K562 (cell line): ENCODE results near the gene ERBB3. TPM values are rescaled to one million over a fixed set of nuclear protein-coding genes. Genes with fewer than 3 reads are reported as not detected.
"Not testable (repeated sequence)": the region's sequence is repeated elsewhere in the genome, so short reads cannot be mapped to it uniquely, and the experiment has no call there.

Experiments used
- ATAC-seq: fragments of 200-7000 bp; cut with Tn5 transposase; 3 replicates; pipeline ENCODE4 v1.9.1; 2020; ENCODE audit warnings: moderate library complexity
- BruUV-seq: library from RNA; stranded (reverse); fragments of 400-500 nt; replicated peaks from 2 replicates; lab custom pipeline; 2021; lab: Mats Ljungman, UMichigan
- CTCF ChIA-PET: fragments of 300-600 bp; formaldehyde crosslinking; extraction: SDS; loops from one replicate; lab custom pipeline; 2021; ENCODE audit warnings: low intra/inter-chr PET ratio; lab: Yijun Ruan, JAX
- POLR2A ChIA-PET: fragments of 300-600, 350-650 bp; sonication (Branson Sonifier 250); formaldehyde crosslinking; extraction: SDS; loops from one replicate; lab custom pipeline; 2021; ENCODE audit warnings: antibody characterized with exemption, inconsistent platforms; lab: Yijun Ruan, JAX
- DNase-seq, 4 experiments: peaks; one replicate each; pipeline versions ENCODE4 v3.0.0 to v3.0.0-alpha.2; 2011 to 2018; ENCODE audit warnings: low spot score in 3 of 4, mixed read lengths in 3 of 4; ENCODE audit errors: extremely low read depth in 1 of 4
- FAIRE-seq: peaks from 2 replicates; lab custom pipeline; 2011; peaks lifted over from hg19 to GRCh38; lab: Jason Lieb, UNC
- H2AFZ ChIP-seq: 2 replicates; pipeline ENCODE4 v1.6.0; 2011; ENCODE audit warnings: low read depth, low read length, control low read depth, inconsistent platforms
- H3K27ac ChIP-seq: fragments of 200-600 bp; 3 replicates; pipeline ENCODE4 v1.8.0; 2011; ENCODE audit warnings: low read depth, mild to moderate bottlenecking, control low read depth, inconsistent platforms, low read length, moderate library complexity, mixed read lengths; ENCODE audit errors: extremely low read depth
- H3K27me3 ChIP-seq, 2 experiments: fragments of 300-600 bp in 1 of 2; 2 replicates in 1 of 2; 3 replicates in 1 of 2; pipeline versions ENCODE4 v1.6.0 to v1.8.0; 2011; ENCODE audit warnings: inconsistent platforms in 2 of 2, low read length in 2 of 2, mild to moderate bottlenecking in 1 of 2, mixed read lengths in 1 of 2, moderate library complexity in 1 of 2; ENCODE audit not compliant: control insufficient read depth in 2 of 2, insufficient read depth in 2 of 2
- H3K36me3 ChIP-seq: fragments of 300-600 bp; 3 replicates; pipeline ENCODE4 v1.8.0; 2011; ENCODE audit warnings: mild to moderate bottlenecking, low read length, inconsistent platforms; ENCODE audit not compliant: control insufficient read depth, insufficient read depth
- H3K4me1 ChIP-seq, 2 experiments: fragments of 200-600 bp in 1 of 2; replicated peaks in 1 of 2; 2 replicates in 1 of 2; 3 replicates in 1 of 2; pipeline versions ENCODE4 v1.5.1 to v1.8.0; 2011; ENCODE audit warnings: inconsistent platforms in 2 of 2, low read length in 2 of 2, mild to moderate bottlenecking in 1 of 2, mixed read lengths in 1 of 2, moderate library complexity in 1 of 2; ENCODE audit not compliant: control insufficient read depth in 2 of 2, insufficient read depth in 2 of 2
- H3K4me2 ChIP-seq: 2 replicates; pipeline ENCODE4 v1.6.1; 2011; ENCODE audit warnings: low read length, control low read depth, inconsistent platforms, mixed read lengths; ENCODE audit not compliant: insufficient read depth
- H3K4me3 ChIP-seq: fragments of 200-600 bp; sonication (generic), shearing (Covaris generic); 2 replicates; pipeline ENCODE4 v1.5.1; 2016; ENCODE audit warnings: control low read depth, inconsistent platforms
- H3K79me2 ChIP-seq: fragments of 200-600 bp; 3 replicates; pipeline ENCODE4 v1.8.0; 2011; ENCODE audit warnings: low read length, inconsistent platforms; ENCODE audit not compliant: control insufficient read depth, insufficient read depth
- H3K9ac ChIP-seq, 2 experiments: 2 replicates each; pipeline versions ENCODE4 v1.6.0 to v1.6.1; 2011; ENCODE audit warnings: low read depth in 2 of 2, low read length in 2 of 2, control low read depth in 1 of 2, inconsistent platforms in 1 of 2, mild to moderate bottlenecking in 1 of 2, mixed read lengths in 1 of 2; ENCODE audit not compliant: insufficient read depth in 1 of 2
- H3K9me1 ChIP-seq: one replicate; pipeline ENCODE4 v1.6.0; 2011; ENCODE audit warnings: inconsistent platforms, mild to moderate bottlenecking, low read length, moderate library complexity; ENCODE audit not compliant: control insufficient read depth, insufficient read depth
- H3K9me3 ChIP-seq: replicated peaks from 2 replicates; pipeline ENCODE4 v1.5.1; 2011; ENCODE audit warnings: low read depth, low read length, inconsistent platforms; ENCODE audit not compliant: control insufficient read depth, insufficient read depth
- H4K20me1 ChIP-seq: replicated peaks from 2 replicates; pipeline ENCODE4 v1.6.1; 2011; ENCODE audit warnings: low read length, inconsistent platforms, mixed read lengths; ENCODE audit not compliant: control insufficient read depth, insufficient read depth
- BRD4 ChIP-seq: fragments of 200-600 bp; sonication (generic); IDR thresholded peaks from 2 replicates; pipeline ENCODE4 v1.6.1; 2017; ENCODE audit warnings: inconsistent platforms
- CHD1 ChIP-seq: fragments of 200-600 bp; sonication (generic); IDR thresholded peaks from one replicate; pipeline ENCODE4 v1.6.1; 2012; ENCODE audit warnings: mild to moderate bottlenecking, moderate library complexity, low read length, inconsistent platforms
- MCM7 ChIP-seq, 2 experiments: fragments of 450-650 bp; IDR thresholded peaks; 2 replicates each; pipeline ENCODE4 v1.6.1; 2016 to 2018
- NRF1 ChIP-seq, 2 experiments: fragments of 450-650 bp; IDR thresholded peaks in 1 of 2; conservative IDR thresholded peaks in 1 of 2; 2 replicates each; pipeline ENCODE4 v1.6.1; 2014; ENCODE audit warnings: mild to moderate bottlenecking in 2 of 2
- RBFOX2 ChIP-seq: fragments of 200-400 bp; formaldehyde crosslinking; IDR thresholded peaks from 2 replicates; pipeline ENCODE4 v1.6.1; 2017; ENCODE audit warnings: low read depth, mild to moderate bottlenecking, low read length, moderate library complexity
- WGBS: fragments of 100-300 bp; shearing (Covaris generic); methylation state at CpG from one replicate; pipeline ENCODE4 v1.1.6; 2016; ENCODE audit warnings: low coverage, mixed read lengths; ENCODE audit not compliant: insufficient coverage; ENCODE audit errors: missing lambda C conversion rate; 5-methylcytosine and 5-hydroxymethylcytosine counted together
- in situ Hi-C: fragments of 300-500 bp; cut with MboI; formaldehyde crosslinking; loops from 4 replicates; pipeline ENCODE4 v1.15.0; 2018; ENCODE audit warnings: inconsistent platforms, mixed read lengths
- intact Hi-C: fragments of 100-400 bp; cut with micrococcal nuclease; formaldehyde crosslinking; loops from 2 replicates; pipeline ENCODE4 v1.14.2; 2022
- polyA plus RNA-seq, 8 experiments: library from polyadenylated mRNA; depleted of rRNA in 4 of 8; stranded (reverse) in 5 of 8; unstranded in 3 of 8; fragments of >200 nt; fragmentation: Nextera tagmentation in 2 of 8; fragmentation: Illumina TruSeq in 1 of 8; extraction: Ambion mirVana in 2 of 8; extraction: Trizol in 1 of 8; gene quantifications; 2 replicates each; pipeline versions ENCODE4 v1.2.1 to v1.2.3, GENCODE V29; 2011 to 2014; ENCODE audit warnings: inconsistent platforms in 1 of 8, missing spikeins in 1 of 8
- total RNA-seq, 7 experiments: library from RNA; depleted of rRNA in 6 of 7; stranded (reverse); fragments of >200 nt in 6 of 7; fragmentation: Illumina TruSeq in 2 of 7; extraction: Trizol in 2 of 7; gene quantifications; 2 replicates each; pipeline versions ENCODE4 v1.2.1 to v1.2.3, GENCODE V29; 2011 to 2021; ENCODE audit warnings: low replicate concordance in 1 of 7
- TF ChIP-seq, protein P1 (sequence below), 2 experiments: fragments of 450-650 bp; IDR thresholded peaks; 2 replicates each; pipeline ENCODE4 v1.6.1; 2016

ERBB3 gene
- total and polyA plus RNA-seq, 9 of the 15 experiments (the other 6 are each of a cell fraction or from before 2014, with no cell fraction given) = 1.5 to 5.4 (median 3.8) TPM

- CTCF ChIA-PET = interaction anchor here (3.4 to 3.8 kb wide), 2 partner anchors 73 to 107 kb away, joined by 18 to 36 read pairs; partner anchors contain the start of genes NABP2 and SMARCC2
- H3K9me3 ChIP-seq, in situ Hi-C loops, H2AFZ ChIP-seq: not testable (repeated sequence)
- H3K4me3 ChIP-seq = peak overlapping the region; percentile 59
- TF ChIP-seq, protein P1, sequence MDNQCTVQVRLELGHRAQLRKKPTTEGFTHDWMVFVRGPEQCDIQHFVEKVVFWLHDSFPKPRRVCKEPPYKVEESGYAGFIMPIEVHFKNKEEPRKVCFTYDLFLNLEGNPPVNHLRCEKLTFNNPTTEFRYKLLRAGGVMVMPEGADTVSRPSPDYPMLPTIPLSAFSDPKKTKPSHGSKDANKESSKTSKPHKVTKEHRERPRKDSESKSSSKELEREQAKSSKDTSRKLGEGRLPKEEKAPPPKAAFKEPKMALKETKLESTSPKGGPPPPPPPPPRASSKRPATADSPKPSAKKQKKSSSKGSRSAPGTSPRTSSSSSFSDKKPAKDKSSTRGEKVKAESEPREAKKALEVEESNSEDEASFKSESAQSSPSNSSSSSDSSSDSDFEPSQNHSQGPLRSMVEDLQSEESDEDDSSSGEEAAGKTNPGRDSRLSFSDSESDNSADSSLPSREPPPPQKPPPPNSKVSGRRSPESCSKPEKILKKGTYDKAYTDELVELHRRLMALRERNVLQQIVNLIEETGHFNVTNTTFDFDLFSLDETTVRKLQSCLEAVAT (IDR thresholded peaks at IDR 0.05) = peak in 1 of 2 experiments; percentile 5; a peak in 1 of 4 replicates
- TF ChIP-seq NRF1 (conservative IDR thresholded peaks at IDR 0.05 in 1 of 2, IDR thresholded peaks at IDR 0.05 in 1 of 2) (peak; percentile 39 to 44; a peak in 3 of 4 replicates), BRD4 (peak; percentile 12; the same call in 1 of the 2 replicates), RBFOX2 (peak; percentile 41), CHD1 (peak; percentile 65), MCM7 (IDR thresholded peaks at IDR 0.05) (0 out of 4 replicates have a peak, but pooled peaks of 1 of the 2 experiments have one; percentile 14)
- TF ChIP-seq, all 486 proteins: peak for 6; not testable (repeated sequence) for 480
- not testable (repeated sequence) for H4K20me1 ChIP-seq, FAIRE-seq, BruUV-seq, H3K27me3 ChIP-seq, H3K9me1 ChIP-seq
- Histone ChIP-seq H3K79me2 (peaks cover 28% of the 10 kb centered on the region), H3K4me1 (peaks cover 16 to 17% of the 10 kb centered on the region in 2 experiments), H3K9ac (peak overlapping the region; percentile 90 to 97), H3K36me3 (peaks cover 48% of the 10 kb centered on the region), H3K4me2 (peak overlapping the region; percentile 95), H3K27ac (peak overlapping the region; percentile 97)
- peak in 1 of 4 experiments; percentile 45 for DNase-seq
- WGBS = under 1% methylated on average over 10 of the region's 16 CpGs
- intact Hi-C loops = loop anchor here (5.0 kb wide), 2 partner anchors 40 to 520 kb away; partner anchors contain the start of gene MYL6
- peak; percentile 1; the same call in 1 of the 3 replicates for ATAC-seq
- POLR2A ChIA-PET = interaction anchor here (0.6 to 5.3 kb wide), 25 partner anchors 10 to 378 kb away, joined by 3 to 125 read pairs (median 8); partner anchors contain the start of genes COQ10A, ESYT1, MYL6 and PA2G4
These were observed 37.2 kb downstream of the ERBB3 start for GRCh38 chr12:56117082-56117706.
